ENCODE results near the gene PRG3. TPM values are rescaled to one million over a fixed set of nuclear protein-coding genes. Genes with fewer than 3 reads are reported as not detected.

PRG3 gene
- total RNA-seq, 2 experiments from 2014 or later = not detected

DNA sequence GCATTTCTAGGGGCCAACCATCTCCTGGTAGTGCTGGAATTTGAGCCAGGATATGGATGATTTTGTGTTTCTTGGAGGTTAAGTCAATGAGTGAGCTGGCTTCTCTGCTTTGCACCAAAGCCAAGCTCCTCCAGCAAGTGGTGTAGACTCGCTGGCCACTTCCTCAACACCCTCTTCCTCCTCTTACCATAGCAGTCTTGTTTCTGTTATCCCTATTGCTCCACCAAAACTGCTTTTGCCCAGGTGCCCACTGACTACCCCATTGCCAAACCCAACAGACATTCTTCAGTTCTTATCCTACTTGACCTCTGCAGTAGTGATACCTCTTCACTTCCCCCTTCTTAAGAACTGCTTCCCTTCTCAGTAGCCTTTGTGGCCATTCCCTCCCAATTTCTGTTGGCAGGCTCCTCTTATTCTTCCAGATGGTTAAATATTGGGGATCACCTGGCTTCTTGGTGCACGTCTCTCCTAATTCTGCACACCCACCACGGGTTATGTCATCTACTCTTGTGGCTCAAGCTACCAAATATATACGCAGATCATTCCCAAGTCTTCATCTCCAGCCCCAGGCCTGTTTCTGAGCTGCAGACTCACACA lies 16.5 kb upstream of the PRG3 start:
- Mint-ChIP-seq H3K9me3 (ENCODE audit: insufficient read depth) (no peaks in the 10 kb centered on the region), H3K4me1 (ENCODE audit: low read depth) (no peaks in the 10 kb centered on the region), H3K27ac (no peak overlapping the region), H3K36me3 (ENCODE audit: low read depth) (no peaks in the 10 kb centered on the region), H3K27me3 (ENCODE audit: low read depth) (no peaks in the 10 kb centered on the region), H3K4me3 (no peak overlapping the region)
- no peak for ATAC-seq
- ChIA-PET POLR2A (no interaction called here), CTCF (no interaction called here)
- DNase-seq = no peak

DNA sequence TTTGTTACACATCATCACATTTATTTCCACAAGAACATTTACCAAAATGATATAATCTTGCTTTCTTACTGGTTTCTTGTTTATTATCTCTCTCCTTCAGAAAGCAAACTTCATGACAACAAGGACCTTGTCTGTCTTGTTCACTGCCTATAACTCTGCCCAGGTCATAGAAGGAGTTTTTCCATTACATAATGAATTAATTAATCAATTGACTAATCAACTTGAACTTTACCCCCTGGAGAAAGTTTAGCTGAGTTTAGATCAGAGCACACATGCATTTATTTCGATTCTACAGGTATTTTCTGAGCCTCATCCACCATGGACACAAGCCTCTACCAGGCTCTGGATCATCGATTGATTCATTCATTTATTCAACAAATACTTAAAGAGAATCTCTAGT lies 15.8 kb upstream of the PRG3 start:
- Mint-ChIP-seq H3K4me3 (no peak overlapping the region), H3K27ac (no peak overlapping the region), H3K36me3 (ENCODE audit: low read depth) (no peaks in the 10 kb centered on the region), H3K9me3 (ENCODE audit: insufficient read depth) (no peaks in the 10 kb centered on the region), H3K4me1 (ENCODE audit: low read depth) (no peaks in the 10 kb centered on the region), H3K27me3 (ENCODE audit: low read depth) (no peaks in the 10 kb centered on the region)
- ChIA-PET CTCF (no interaction called here), POLR2A (no interaction called here)
- no peak for ATAC-seq
- no peak for DNase-seq

DNA sequence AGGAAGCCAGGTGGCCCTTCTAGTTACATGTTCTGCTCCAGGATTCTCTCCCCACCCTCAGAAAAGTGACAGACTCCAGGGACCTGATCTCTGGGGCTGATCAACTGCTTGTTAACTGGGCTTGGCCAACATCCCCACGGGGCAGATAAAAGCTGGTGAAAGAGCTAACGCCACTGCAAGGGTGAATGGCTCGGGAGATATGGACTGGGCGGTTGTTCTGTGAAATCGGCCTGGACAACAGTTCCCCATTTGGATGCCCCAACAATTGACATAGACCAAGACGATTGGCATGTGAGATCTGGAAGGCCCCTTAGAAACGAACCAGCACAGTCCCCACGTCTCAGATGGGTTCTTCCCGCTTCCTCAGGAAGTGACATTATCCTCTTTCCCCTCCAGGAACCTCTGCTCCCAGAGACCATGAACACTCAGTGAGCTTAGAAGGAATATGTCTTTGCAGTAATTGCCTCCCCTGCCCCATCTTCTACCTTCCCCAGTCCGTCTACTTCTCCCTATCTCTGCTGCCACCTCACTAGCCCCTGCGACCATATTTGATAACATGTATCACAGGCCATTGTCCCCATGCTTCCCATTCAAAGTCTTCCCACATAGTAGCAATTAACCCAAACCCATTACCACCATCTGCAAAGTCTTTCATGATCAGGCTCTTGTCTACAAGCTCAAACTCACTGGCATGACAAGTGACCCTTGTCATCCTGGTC lies 15.1 kb upstream of the PRG3 start:
- Mint-ChIP-seq H3K27me3 (ENCODE audit: low read depth) (no peaks in the 10 kb centered on the region), H3K9me3 (ENCODE audit: insufficient read depth) (no peaks in the 10 kb centered on the region), H3K36me3 (ENCODE audit: low read depth) (no peaks in the 10 kb centered on the region), H3K4me1 (ENCODE audit: low read depth) (no peaks in the 10 kb centered on the region), H3K4me3 (no peak overlapping the region), H3K27ac (no peak overlapping the region)
- ChIA-PET CTCF (interaction anchor here (1.0 to 1.3 kb wide), 2 partner anchors 12 to 62 kb away, joined by 4 read pairs; no protein-coding TSS in a partner anchor), POLR2A (no interaction called here)
- no peak for ATAC-seq
- DNase-seq = no peak

DNA sequence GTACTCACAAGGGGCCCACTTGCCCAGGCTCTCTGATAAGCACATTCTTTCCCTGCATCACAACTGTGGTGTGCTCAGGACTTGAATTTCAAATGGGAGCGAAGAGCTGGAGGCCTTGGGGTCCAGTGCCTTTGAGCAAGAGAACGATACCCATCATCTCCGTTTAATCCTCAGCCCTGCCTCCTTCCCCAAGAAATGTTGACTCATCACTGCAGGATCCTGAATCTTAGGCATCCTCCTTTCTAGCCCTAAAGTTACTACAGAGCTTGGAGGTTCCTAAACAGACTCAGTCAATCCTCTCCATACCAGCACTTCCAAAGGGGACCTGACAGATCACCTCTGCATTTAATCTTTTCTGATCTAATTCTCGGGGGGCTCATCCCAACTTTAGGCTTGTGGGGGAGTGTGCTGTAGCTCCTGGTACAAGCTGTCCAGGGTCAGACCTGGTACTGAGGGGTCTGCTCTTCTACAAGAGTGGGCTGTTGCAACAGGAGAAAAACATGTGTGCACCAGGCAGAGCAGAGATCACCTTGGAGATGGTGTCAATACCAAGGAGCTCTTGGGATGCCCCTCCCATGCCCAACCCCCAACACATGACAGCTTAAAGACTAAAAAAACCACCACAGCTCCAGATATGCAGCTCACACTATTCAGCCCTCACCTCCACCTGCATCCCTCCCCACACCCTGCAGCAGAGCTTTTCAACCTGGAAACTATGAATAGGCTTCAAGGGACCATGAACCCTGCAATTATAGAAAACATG lies 13.4 kb upstream of the PRG3 start:
- Mint-ChIP-seq H3K27ac (no peak overlapping the region), H3K4me3 (no peak overlapping the region), H3K27me3 (ENCODE audit: low read depth) (no peaks in the 10 kb centered on the region), H3K36me3 (ENCODE audit: low read depth) (no peaks in the 10 kb centered on the region), H3K4me1 (ENCODE audit: low read depth) (no peaks in the 10 kb centered on the region), H3K9me3 (ENCODE audit: insufficient read depth) (no peaks in the 10 kb centered on the region)
- ATAC-seq (no peak), DNase-seq (no peak)
- CTCF ChIA-PET = interaction anchor here (0.8 to 1.3 kb wide), 4 partner anchors 20 to 133 kb away, joined by 3 to 4 read pairs (median 4); no protein-coding TSS in a partner anchor
- POLR2A ChIA-PET = no interaction called here

DNA sequence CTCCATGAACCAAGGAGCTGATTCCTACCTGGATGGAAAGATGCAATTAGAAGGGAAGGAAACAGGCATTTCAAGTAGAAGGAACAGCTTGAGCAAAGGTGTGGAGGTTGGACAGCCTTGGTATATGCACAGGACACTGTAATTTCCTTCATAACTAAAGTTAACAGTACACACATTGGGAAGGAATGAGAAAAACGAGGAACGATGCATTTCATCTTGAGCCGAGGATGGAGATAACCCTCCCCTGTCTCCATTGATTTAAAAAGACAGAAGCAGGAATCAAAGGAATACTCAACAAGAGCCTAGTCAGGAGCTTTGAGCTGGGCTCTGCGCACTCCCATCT lies 11.8 kb upstream of the PRG3 start:
- Mint-ChIP-seq H3K9me3 (ENCODE audit: insufficient read depth) (no peaks in the 10 kb centered on the region), H3K27me3 (ENCODE audit: low read depth) (no peaks in the 10 kb centered on the region), H3K36me3 (ENCODE audit: low read depth) (no peaks in the 10 kb centered on the region), H3K27ac (no peak overlapping the region), H3K4me1 (ENCODE audit: low read depth) (no peaks in the 10 kb centered on the region), H3K4me3 (no peak overlapping the region)
- POLR2A ChIA-PET = no interaction called here
- CTCF ChIA-PET = interaction anchor here (1.0 to 1.2 kb wide), 3 partner anchors 49 to 66 kb away, joined by 3 to 5 read pairs (median 3); no protein-coding TSS in a partner anchor
- DNase-seq (no peak), ATAC-seq (no peak)

DNA sequence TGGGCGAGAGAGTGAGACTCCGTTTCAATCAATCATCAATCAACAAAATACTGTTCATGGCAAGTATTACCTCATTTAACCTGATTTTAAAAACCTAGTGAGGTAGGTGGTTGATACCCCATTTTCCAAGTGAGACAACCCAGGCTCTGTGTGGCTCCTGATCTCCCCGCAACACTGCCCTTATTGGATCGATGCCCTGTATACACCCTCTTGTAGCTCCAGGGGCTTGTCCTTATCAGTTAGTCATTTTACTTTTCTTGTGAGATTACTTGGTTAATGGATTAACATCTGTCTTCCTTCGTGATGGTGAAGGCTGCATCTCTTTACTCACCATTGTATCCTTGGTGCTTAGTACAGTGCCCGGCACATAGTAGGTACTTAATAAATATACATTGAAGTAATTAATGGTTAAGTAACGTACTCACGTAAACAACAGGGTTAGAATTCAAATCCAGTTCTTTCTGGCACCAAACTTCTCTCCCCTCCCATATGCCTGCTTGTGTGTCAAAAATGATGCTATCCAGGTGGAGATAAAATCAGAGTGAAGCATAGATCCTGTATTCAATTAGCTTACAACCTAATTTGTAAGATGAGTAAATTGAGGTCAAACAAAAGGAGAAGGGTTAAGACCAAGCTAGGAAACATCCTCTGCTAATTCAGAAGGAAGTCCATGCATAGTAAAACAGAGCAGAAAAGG lies 11.3 kb upstream of the PRG3 start:
- no peak overlapping the region for H3K27ac Mint-ChIP-seq
- no peak overlapping the region for H3K4me3 Mint-ChIP-seq
- no peaks in the 10 kb centered on the region for H3K27me3 Mint-ChIP-seq (ENCODE audit: low read depth)
- no peaks in the 10 kb centered on the region for H3K9me3 Mint-ChIP-seq (ENCODE audit: insufficient read depth)
- no peak for DNase-seq
- H3K36me3 Mint-ChIP-seq (ENCODE audit: low read depth) = no peaks in the 10 kb centered on the region
- CTCF ChIA-PET = interaction anchor here (1.1 kb wide), 1 partner anchor 49 kb away, joined by 3 read pairs; no protein-coding TSS in a partner anchor
- no peak for ATAC-seq
- POLR2A ChIA-PET = no interaction called here
- no peaks in the 10 kb centered on the region for H3K4me1 Mint-ChIP-seq (ENCODE audit: low read depth)

DNA sequence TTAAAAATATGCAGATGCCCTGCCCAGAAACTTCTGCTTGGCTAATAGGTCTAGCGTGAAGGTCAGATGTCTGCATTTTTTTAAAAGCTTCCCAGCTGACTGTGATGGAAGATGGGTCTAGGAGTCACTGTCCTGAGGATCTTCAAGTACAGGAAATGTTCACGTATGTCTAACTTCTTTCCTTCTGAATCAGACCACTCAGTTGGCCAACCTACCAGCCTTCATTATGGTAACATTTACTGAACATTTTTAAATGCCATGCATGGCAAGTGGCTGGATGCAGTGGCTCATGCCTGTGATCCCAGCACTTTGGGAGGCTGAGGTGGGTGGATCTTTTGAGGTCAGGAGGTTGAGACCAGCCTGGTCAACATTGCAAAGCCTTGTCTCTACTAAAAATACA lies 10.6 kb upstream of the PRG3 start:
- DNase-seq = no peak
- no peak overlapping the region for H3K4me3 Mint-ChIP-seq
- no peak for ATAC-seq
- ChIA-PET CTCF (no interaction called here), POLR2A (no interaction called here)
- H3K4me1 Mint-ChIP-seq (ENCODE audit: low read depth) = no peaks in the 10 kb centered on the region
- H3K9me3 Mint-ChIP-seq (ENCODE audit: insufficient read depth) = no peaks in the 10 kb centered on the region
- H3K27me3 Mint-ChIP-seq (ENCODE audit: low read depth) = no peaks in the 10 kb centered on the region
- H3K27ac Mint-ChIP-seq = no peak overlapping the region
- no peaks in the 10 kb centered on the region for H3K36me3 Mint-ChIP-seq (ENCODE audit: low read depth)

DNA sequence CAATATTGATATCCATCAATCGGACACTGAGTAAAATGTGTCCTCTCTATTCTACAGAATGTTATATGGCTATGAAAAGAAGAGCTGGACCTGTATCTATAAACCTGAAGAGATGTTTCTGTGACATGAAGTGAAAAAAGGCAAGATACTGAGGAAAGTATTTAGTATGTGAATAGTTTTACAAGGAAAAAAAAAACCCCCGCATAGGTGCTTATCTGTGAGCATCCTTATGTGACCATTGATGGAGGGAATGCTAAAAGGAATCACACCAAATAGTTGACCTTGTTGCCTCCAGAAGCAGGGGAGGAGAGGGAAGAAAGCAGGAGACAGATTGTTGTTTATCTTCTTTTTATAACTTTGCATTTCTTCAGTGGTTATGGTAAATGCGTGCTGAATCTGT lies 10.2 kb upstream of the PRG3 start:
- POLR2A ChIA-PET = no interaction called here

DNA sequence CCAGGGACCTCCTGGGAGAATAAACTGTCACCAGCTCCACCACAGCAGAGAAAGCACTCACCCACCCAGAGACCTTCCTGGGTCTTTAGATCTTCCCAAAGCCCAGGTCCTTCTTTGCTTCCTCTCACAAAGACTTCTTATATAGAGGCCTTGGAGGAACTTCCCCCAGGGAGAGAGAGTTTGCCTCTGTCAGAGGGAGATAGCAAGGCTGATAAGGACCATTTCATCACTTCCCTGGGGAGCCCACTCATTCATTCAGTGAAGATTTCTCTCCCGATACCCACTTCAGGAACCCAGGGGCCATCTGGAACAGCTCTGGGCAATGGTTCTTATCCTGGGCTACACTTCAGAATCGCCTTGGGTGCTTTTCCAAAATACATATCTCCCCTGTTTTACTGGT lies 9.6 kb upstream of the PRG3 start, which contains the start of gene PRG2:
TSS of gene PRG2 (minus strand) at position 116 of the 400 bp plus-strand sequence. CDS start 706 bp downstream, outside the sequence.
- Mint-ChIP-seq H3K27ac (no peak within 1 kb of the TSS), H3K9me3 (ENCODE audit: insufficient read depth) (no peaks in the 10 kb centered on the region), H3K4me1 (ENCODE audit: low read depth) (no peaks in the 10 kb centered on the region), H3K36me3 (ENCODE audit: low read depth) (no peaks in the 10 kb centered on the region), H3K27me3 (ENCODE audit: low read depth) (no peaks in the 10 kb centered on the region), H3K4me3 (no peak within 1 kb of the TSS)
- CTCF ChIA-PET = no interaction called here
- POLR2A ChIA-PET = no interaction called here
- DNase-seq (no peak), ATAC-seq (no peak)

More for the DNA sequence above, 10.2 kb upstream of the PRG3 start:
- no peak overlapping the region for H3K4me3 Mint-ChIP-seq
- no peaks in the 10 kb centered on the region for H3K4me1 Mint-ChIP-seq (ENCODE audit: low read depth)
- ATAC-seq = no peak
- CTCF ChIA-PET = no interaction called here
- H3K36me3 Mint-ChIP-seq (ENCODE audit: low read depth) = no peaks in the 10 kb centered on the region
- DNase-seq = no peak
- H3K27ac Mint-ChIP-seq = no peak overlapping the region
- no peaks in the 10 kb centered on the region for H3K9me3 Mint-ChIP-seq (ENCODE audit: insufficient read depth)
- no peaks in the 10 kb centered on the region for H3K27me3 Mint-ChIP-seq (ENCODE audit: low read depth)

DNA sequence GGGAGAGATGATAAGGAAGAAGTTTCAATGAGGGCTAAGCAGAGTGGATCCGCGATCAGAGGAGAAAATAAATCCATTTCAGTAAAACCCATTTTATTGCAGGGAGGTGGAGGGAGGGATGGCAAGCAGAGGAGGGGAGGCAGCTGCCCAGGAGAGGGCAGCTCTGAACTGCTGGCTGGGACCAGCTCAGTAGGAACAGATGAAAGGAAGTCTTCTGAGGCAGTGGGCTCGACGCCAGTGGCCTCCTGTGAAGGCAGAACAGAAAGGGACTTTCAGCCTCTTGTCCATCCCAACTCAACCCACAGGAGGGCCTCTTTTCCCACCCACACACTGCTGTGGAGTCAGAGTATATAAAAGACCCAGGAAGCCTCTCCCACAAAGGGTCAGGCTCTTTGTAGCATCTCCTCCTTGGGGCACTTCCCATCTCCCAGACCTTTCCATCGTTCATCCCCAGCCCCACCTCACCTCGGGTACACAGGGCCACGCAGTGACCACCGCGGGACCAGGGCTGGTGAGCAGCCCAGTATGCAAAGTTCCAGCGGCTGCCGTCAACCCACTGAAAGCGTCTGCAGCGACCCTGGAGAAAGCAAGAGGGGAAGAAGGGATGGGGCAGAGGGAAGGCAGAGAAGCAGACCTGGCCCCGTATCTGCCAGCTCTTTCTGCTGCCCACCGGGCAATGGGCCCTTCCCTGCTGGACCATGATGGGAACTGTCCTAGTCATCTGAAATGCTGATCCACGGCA lies 6.5 kb upstream of the PRG3 start:
- no peaks in the 10 kb centered on the region for H3K9me3 Mint-ChIP-seq (ENCODE audit: insufficient read depth)
- H3K27ac Mint-ChIP-seq = no peak overlapping the region
- H3K4me1 Mint-ChIP-seq (ENCODE audit: low read depth) = no peaks in the 10 kb centered on the region
- ChIA-PET CTCF (interaction anchor here (0.6 to 2.2 kb wide), 2 partner anchors 37 to 71 kb away, joined by 3 to 6 read pairs; no protein-coding TSS in a partner anchor), POLR2A (no interaction called here)
- peaks cover 6% of the 10 kb centered on the region for H3K27me3 Mint-ChIP-seq (ENCODE audit: low read depth)
- no peaks in the 10 kb centered on the region for H3K36me3 Mint-ChIP-seq (ENCODE audit: low read depth)
- ATAC-seq = no peak
- H3K4me3 Mint-ChIP-seq = no peak overlapping the region
- no peak for DNase-seq

DNA sequence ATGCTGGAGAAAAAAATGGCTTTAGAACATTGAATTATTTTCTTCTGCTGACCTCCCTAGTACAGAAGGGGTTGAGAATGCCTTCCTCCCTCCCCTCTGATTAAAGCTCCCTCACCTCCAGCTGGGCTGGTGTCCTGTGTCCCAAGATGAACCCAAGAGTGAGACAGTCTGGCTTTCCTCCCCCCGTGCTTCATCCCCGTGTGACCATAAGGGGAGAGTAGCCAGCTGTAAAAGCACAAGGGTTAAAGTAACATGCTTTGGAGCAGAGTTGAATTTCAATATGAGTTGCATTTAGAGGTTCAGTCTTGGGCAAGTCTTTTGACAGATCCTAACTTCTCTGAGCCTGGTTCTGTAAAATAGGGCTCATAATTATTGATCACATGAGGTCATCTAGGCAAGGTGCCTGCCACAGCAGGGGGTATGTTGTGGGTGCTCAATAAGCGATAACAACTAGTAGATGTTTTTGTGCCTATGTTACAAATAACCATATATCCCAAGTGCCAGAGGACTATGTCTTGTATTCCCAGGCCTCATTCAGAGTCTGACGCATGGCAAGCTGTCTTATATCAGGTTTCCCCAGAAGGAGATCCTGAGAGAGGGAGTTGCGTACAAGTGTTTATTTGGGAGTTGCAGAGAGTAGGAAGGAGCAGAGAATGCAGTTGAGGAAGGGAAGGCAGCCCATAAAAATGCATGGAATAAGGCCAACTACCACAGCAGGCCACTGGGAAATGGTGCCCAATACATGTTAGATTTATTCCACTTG lies 5.4 kb upstream of the PRG3 start:
- no peak overlapping the region for H3K27ac Mint-ChIP-seq
- H3K36me3 Mint-ChIP-seq (ENCODE audit: low read depth) = no peaks in the 10 kb centered on the region
- H3K4me1 Mint-ChIP-seq (ENCODE audit: low read depth) = no peaks in the 10 kb centered on the region
- no peak for DNase-seq
- no peaks in the 10 kb centered on the region for H3K9me3 Mint-ChIP-seq (ENCODE audit: insufficient read depth)
- ATAC-seq = no peak
- ChIA-PET POLR2A (no interaction called here), CTCF (interaction anchor here (2.2 kb wide), 1 partner anchor 72 kb away, joined by 6 read pairs; no protein-coding TSS in a partner anchor)
- peaks cover 6% of the 10 kb centered on the region for H3K27me3 Mint-ChIP-seq (ENCODE audit: low read depth)
- H3K4me3 Mint-ChIP-seq = no peak overlapping the region
